Measurements from ENCODE around the gene SUMO1. TPM values are rescaled to one million over a fixed set of nuclear protein-coding genes. Genes with fewer than 3 reads are reported as not detected.
A peak's percentile ranks its signal among the peaks of the same experiment; 100 is the strongest.

The SUMO1 gene
- total and polyA plus RNA-seq, 10 of the 15 experiments (the other 5 are each of a cell fraction or from before 2014, with no cell fraction given) = 105 to 458 (median 199) TPM

DNA sequence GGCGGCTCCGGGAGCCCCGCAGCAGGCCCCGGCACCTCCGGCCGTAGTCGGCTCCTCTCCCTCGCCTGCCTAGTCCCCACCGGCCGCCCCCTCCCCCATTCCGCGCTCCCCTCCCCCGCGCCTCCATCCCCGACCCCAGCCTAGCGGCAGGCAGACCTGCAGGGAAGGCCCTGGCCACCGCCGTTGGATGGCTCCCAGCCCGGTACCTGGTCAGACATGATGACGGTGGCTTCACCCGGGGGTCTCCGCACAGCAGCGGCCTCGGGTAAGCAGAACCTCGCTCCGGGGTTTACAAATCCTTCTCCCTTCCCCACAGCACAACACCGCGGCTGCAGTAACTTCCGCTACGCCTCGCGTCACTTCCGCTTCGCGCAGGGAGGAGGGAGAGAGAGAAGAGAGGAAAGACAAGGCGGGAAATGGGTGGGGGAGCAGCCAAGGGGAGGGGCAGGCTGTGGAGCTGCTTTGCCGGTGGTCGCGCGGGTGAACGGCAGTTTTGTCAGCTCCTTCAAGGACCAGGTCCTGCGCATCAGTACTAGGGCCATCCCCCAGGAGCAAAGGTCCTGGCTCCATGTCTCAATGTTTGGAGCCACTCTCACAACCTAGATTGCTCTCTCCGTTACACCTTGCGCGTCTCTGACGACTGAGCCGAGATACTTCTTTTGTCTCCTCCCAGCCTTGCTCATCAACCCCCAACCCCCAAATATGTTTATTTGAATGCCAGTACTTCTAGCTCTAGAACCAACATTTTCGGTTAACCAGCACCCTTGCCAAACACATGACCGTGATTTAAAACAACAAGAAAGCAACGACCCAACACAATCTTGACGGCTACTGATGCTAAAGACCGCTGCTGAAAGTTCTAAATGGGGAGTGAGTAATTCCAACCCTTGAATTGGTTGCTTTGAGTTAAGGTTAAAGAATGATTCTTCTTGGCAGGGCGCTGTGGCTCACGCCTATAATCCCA is at the start of gene SUMO1 (continued):
- 0 out of 2 replicates have a peak, but pooled peaks have one; percentile 20 for TF ChIP-seq ELK1 (IDR thresholded peaks at IDR 0.05; ENCODE audit: low read depth, low read length)
- 0 out of 2 replicates have a peak, but pooled peaks have one; percentile 63 for TF ChIP-seq ASH2L (IDR thresholded peaks at IDR 0.05; ENCODE audit: borderline replicate concordance, low read depth)
- TF ChIP-seq TARDBP (IDR thresholded peaks at IDR 0.05; ENCODE audit: borderline replicate concordance) = no peak
- no peak for TF ChIP-seq BACH1 (IDR thresholded peaks at IDR 0.05; ENCODE audit: borderline replicate concordance)
- TF ChIP-seq CBX5 (IDR thresholded peaks at IDR 0.05; ENCODE audit: low read depth) = no peak
- TF ChIP-seq SMAD1 (IDR thresholded peaks at IDR 0.05; ENCODE audit: low read depth, partially characterized antibody) = peak; percentile 64
- TF ChIP-seq HDGF (IDR thresholded peaks at IDR 0.05) = peak; percentile 79; the same call in 1 of the 2 replicates
- TF ChIP-seq ZBED1 (IDR thresholded peaks at IDR 0.05; ENCODE audit: borderline replicate concordance) = no peak; the same call in 1 of the 2 replicates
- peak in 1 of 2 experiments; percentile 9; a peak in 1 of 4 replicates for TF ChIP-seq IKZF2 (IDR thresholded peaks at IDR 0.05)
- TF ChIP-seq PML (IDR thresholded peaks at IDR 0.05; ENCODE audit: low read length) = peak; percentile 31; the same call in 1 of the 2 replicates
- no peak for TF ChIP-seq ZBTB4 (CRISPR knock-in tag; IDR thresholded peaks at IDR 0.05)
- no peak for TF ChIP-seq ZNF24 (IDR thresholded peaks at IDR 0.05)
- peak; percentile 46; the same call in 1 of the 2 replicates for TF ChIP-seq SREBF2 (IDR thresholded peaks at IDR 0.05; ENCODE audit: low read length)
- 0 out of 2 replicates have a peak, but pooled peaks have one; percentile 25 for TF ChIP-seq DPF2 (IDR thresholded peaks at IDR 0.05)
- no peak for TF ChIP-seq MYB (IDR thresholded peaks at IDR 0.05; ENCODE audit: borderline replicate concordance, low read depth, low read length)
- TF ChIP-seq, protein P1, sequence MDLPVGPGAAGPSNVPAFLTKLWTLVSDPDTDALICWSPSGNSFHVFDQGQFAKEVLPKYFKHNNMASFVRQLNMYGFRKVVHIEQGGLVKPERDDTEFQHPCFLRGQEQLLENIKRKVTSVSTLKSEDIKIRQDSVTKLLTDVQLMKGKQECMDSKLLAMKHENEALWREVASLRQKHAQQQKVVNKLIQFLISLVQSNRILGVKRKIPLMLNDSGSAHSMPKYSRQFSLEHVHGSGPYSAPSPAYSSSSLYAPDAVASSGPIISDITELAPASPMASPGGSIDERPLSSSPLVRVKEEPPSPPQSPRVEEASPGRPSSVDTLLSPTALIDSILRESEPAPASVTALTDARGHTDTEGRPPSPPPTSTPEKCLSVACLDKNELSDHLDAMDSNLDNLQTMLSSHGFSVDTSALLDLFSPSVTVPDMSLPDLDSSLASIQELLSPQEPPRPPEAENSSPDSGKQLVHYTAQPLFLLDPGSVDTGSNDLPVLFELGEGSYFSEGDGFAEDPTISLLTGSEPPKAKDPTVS (IDR thresholded peaks at IDR 0.05; ENCODE audit: low read depth, low read length) = no peak
- peak; percentile 48; the same call in 1 of the 2 replicates for TF ChIP-seq YY1 (IDR thresholded peaks at IDR 0.05; ENCODE audit: low read depth, low read length)
- TF ChIP-seq, protein P2, sequence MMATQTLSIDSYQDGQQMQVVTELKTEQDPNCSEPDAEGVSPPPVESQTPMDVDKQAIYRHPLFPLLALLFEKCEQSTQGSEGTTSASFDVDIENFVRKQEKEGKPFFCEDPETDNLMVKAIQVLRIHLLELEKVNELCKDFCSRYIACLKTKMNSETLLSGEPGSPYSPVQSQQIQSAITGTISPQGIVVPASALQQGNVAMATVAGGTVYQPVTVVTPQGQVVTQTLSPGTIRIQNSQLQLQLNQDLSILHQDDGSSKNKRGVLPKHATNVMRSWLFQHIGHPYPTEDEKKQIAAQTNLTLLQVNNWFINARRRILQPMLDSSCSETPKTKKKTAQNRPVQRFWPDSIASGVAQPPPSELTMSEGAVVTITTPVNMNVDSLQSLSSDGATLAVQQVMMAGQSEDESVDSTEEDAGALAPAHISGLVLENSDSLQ (IDR thresholded peaks at IDR 0.05) = peak; percentile 54
- 0 out of 4 replicates have a peak, but pooled peaks of 1 of the 2 experiments have one; percentile 37 for TF ChIP-seq ETV6 (conservative IDR thresholded peaks at IDR 0.05 in 1 of 2, IDR thresholded peaks at IDR 0.05 in 1 of 2; ENCODE audit: borderline replicate concordance in 1 of 2, low read depth in 1 of 2)
- TF ChIP-seq HCFC1 (IDR thresholded peaks at IDR 0.05; ENCODE audit: low read length) = peak; percentile 50; the same call in 1 of the 2 replicates
